Measurements from ENCODE around the gene KLK4. TPM values are rescaled to one million over a fixed set of nuclear protein-coding genes. Genes with fewer than 3 reads are reported as not detected.
A peak's percentile ranks its signal among the peaks of the same experiment; 100 is the strongest.

KLK4 gene
- total and polyA plus RNA-seq, 2 of the 13 experiments (the other 11 are each of a cell fraction or from before 2014, with no cell fraction given) = not detected

DNA sequence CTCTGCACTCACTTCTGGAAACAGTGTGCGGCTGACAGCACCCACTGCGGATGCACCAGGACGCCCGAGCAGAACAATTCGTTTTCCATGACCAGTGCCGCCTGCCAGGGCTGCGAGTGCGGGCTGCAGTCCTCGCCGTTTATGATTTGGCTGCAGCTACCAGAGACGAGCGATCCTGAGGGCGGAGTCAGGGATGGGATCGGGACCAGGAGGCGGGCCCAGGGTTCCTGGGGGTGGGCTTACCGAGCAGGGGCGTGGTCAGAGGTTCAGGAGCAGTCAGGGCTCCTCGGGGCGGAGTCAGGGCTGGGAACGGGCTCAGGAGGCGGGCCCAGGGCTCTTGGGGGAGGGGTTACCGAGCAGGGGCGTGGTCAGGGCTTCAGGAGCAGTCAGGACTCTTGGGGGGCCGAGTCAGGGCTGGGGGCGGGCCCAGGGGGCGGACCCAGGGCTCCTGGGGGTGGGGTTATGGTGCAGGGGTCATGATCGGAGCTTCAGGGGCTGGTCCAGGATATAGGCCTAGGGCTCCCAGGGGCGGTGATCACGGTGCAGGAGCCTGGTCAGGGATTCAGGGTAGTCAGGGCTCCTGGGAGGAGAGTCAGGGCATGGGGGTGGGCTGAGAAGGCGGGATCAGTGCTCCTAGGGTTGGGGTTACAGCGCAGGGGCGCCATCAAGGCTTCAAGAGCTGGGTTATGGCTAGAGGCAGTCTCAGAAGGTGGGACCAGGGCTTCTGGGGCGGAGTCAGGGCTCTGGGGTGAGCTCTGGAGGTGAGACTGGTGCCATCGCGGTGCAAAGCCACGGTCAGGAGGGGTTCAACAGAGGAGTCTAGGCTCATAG is 1.7 kb downstream of the KLK4 start:
- intact Hi-C loops (cut with micrococcal nuclease; ENCODE audit: unreplicated experiment) = no loop called here
- POLR2A ChIA-PET = no interaction called here
- CTCF ChIA-PET (ENCODE audit: low intra/inter-chr PET ratio, low total read pairs) = no interaction called here
- no TSS peak for BruUV-seq (replicated peaks)
- H3K4me1 ChIP-seq (ENCODE audit: insufficient read depth, low read length) = no peaks in the 10 kb centered on the region
- in situ Hi-C loops (cut with HindIII; ENCODE audit: extremely low pct_ligation_motif_present, low pct_unique_long_range_greater_than_20kb) = no loop called here
- peak overlapping the region in 1 of 3 experiments; percentile 26; a peak in 1 of 6 replicates for H3K4me3 ChIP-seq (replicated peaks in 1 of 3; ENCODE audit: insufficient read depth in 1 of 3, low read depth in 2 of 3, low read length in 3 of 3)
- ATAC-seq (peak; percentile 76), FAIRE-seq (no peak), DNase-seq (ENCODE audit: low spot score) (peak; percentile 13)
- WGBS (ENCODE audit: low lambda C conversion rate) = 12% methylated on average over 8 of the region's 36 CpGs
- H4K20me1 ChIP-seq (ENCODE audit: insufficient read depth, low read length) = no peaks in the 10 kb centered on the region
- H3K27me3 ChIP-seq (ENCODE audit: control insufficient read depth in 1 of 2, insufficient read depth in 2 of 2, low read length in 2 of 2) = peaks cover 3 to 36% of the 10 kb centered on the region in 2 experiments
- H3K4me2 ChIP-seq (ENCODE audit: low read depth, low read length) = no peak overlapping the region
- H3K79me2 ChIP-seq (ENCODE audit: insufficient read depth, low read length) = no peaks in the 10 kb centered on the region
- no peak overlapping the region for H3K27ac ChIP-seq (ENCODE audit: extremely low read length, insufficient read depth, low read length)
- no peak overlapping the region for H3K9ac ChIP-seq (ENCODE audit: insufficient read depth, low read depth, low read length)
- H3K36me3 ChIP-seq (replicated peaks in 1 of 2; ENCODE audit: control insufficient read depth in 1 of 2, insufficient read depth in 2 of 2, low read length in 2 of 2) = no peaks in the 10 kb centered on the region
- TF ChIP-seq ATM (IDR thresholded peaks at IDR 0.05; ENCODE audit: borderline replicate concordance) = no peak
- no peak for TF ChIP-seq ZNF124 (CRISPR knock-in tag; IDR thresholded peaks at IDR 0.05)
- TF ChIP-seq FIP1L1 (IDR thresholded peaks at IDR 0.05; ENCODE audit: borderline replicate concordance, insufficient read depth, low read depth, low read length) = no peak
- TF ChIP-seq FOXC1 (CRISPR knock-in tag; IDR thresholded peaks at IDR 0.05; ENCODE audit: borderline replicate concordance) = no peak
- TF ChIP-seq SNAPC2 (CRISPR knock-in tag; IDR thresholded peaks at IDR 0.05) = no peak
- no peak for TF ChIP-seq SIN3B (IDR thresholded peaks at IDR 0.05; ENCODE audit: low read length)
- no peak for TF ChIP-seq PCBP2 (optimal IDR thresholded peaks at IDR 0.05; ENCODE audit: low read depth, low read length, poor library complexity, severe bottlenecking)
- TF ChIP-seq EZH2 (conservative IDR thresholded peaks at IDR 0.05; ENCODE audit: low read depth, low read length) = no peak
- TF ChIP-seq ZNF792 (CRISPR knock-in tag; IDR thresholded peaks at IDR 0.05) = no peak
- TF ChIP-seq ZNF264 (CRISPR knock-in tag; IDR thresholded peaks at IDR 0.05) = no peak
- TF ChIP-seq ZFP62 (CRISPR knock-in tag; IDR thresholded peaks at IDR 0.05) = no peak
- TF ChIP-seq, protein P1, sequence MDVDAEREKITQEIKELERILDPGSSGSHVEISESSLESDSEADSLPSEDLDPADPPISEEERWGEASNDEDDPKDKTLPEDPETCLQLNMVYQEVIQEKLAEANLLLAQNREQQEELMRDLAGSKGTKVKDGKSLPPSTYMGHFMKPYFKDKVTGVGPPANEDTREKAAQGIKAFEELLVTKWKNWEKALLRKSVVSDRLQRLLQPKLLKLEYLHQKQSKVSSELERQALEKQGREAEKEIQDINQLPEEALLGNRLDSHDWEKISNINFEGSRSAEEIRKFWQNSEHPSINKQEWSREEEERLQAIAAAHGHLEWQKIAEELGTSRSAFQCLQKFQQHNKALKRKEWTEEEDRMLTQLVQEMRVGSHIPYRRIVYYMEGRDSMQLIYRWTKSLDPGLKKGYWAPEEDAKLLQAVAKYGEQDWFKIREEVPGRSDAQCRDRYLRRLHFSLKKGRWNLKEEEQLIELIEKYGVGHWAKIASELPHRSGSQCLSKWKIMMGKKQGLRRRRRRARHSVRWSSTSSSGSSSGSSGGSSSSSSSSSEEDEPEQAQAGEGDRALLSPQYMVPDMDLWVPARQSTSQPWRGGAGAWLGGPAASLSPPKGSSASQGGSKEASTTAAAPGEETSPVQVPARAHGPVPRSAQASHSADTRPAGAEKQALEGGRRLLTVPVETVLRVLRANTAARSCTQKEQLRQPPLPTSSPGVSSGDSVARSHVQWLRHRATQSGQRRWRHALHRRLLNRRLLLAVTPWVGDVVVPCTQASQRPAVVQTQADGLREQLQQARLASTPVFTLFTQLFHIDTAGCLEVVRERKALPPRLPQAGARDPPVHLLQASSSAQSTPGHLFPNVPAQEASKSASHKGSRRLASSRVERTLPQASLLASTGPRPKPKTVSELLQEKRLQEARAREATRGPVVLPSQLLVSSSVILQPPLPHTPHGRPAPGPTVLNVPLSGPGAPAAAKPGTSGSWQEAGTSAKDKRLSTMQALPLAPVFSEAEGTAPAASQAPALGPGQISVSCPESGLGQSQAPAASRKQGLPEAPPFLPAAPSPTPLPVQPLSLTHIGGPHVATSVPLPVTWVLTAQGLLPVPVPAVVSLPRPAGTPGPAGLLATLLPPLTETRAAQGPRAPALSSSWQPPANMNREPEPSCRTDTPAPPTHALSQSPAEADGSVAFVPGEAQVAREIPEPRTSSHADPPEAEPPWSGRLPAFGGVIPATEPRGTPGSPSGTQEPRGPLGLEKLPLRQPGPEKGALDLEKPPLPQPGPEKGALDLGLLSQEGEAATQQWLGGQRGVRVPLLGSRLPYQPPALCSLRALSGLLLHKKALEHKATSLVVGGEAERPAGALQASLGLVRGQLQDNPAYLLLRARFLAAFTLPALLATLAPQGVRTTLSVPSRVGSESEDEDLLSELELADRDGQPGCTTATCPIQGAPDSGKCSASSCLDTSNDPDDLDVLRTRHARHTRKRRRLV (CRISPR knock-in tag; IDR thresholded peaks at IDR 0.05) = no peak
- H3K9me3 ChIP-seq (ENCODE audit: low read length) = no peaks in the 10 kb centered on the region
- H2AFZ ChIP-seq (ENCODE audit: low read length) = no peak overlapping the region
